Hematopoietic multipotent progenitor cell treated with erythropoietin and hydrocortisone succinate and interleukin-3 and kit ligand, for 17 days (in vitro differentiated cells): ENCODE results near the gene BOD1L1.

Experiments used
- DNase-seq: peaks from one replicate; pipeline ENCODE4 v3.0.0-alpha.2; 2015; ENCODE audit warnings: low spot score

Gene BOD1L1

GRCh38 chr4:13524504-13525243 is 102.9 kb downstream of the BOD1L1 start:
- no peak for DNase-seq

GRCh38 chr4:13523591-13524503 is 103.7 kb downstream of the BOD1L1 start:
- no peak for DNase-seq

- no peak for DNase-seq
Observed at GRCh38 chr4:13523105-13523477, 104.4 kb downstream of the BOD1L1 start.

- no peak for DNase-seq
Observed at GRCh38 chr4:13522282-13523104, 105.0 kb downstream of the BOD1L1 start.

- no peak for DNase-seq
Observed at GRCh38 chr4:13521047-13521446, 106.5 kb downstream of the BOD1L1 start.
